Uterine smooth muscle cell (primary cell): ENCODE results near the gene ITGA5. TPM values are rescaled to one million over a fixed set of nuclear protein-coding genes. Genes with fewer than 3 reads are reported as not detected.

Experiments
- total RNA-seq: library from RNA; depleted of rRNA; stranded (reverse); fragments of >200 nt; gene quantifications from 2 replicates; pipeline ENCODE4 v1.2.3, GENCODE V29; 2014

The ITGA5 gene
- 433 and 458 TPM in 2 replicates for total RNA-seq

DNA sequence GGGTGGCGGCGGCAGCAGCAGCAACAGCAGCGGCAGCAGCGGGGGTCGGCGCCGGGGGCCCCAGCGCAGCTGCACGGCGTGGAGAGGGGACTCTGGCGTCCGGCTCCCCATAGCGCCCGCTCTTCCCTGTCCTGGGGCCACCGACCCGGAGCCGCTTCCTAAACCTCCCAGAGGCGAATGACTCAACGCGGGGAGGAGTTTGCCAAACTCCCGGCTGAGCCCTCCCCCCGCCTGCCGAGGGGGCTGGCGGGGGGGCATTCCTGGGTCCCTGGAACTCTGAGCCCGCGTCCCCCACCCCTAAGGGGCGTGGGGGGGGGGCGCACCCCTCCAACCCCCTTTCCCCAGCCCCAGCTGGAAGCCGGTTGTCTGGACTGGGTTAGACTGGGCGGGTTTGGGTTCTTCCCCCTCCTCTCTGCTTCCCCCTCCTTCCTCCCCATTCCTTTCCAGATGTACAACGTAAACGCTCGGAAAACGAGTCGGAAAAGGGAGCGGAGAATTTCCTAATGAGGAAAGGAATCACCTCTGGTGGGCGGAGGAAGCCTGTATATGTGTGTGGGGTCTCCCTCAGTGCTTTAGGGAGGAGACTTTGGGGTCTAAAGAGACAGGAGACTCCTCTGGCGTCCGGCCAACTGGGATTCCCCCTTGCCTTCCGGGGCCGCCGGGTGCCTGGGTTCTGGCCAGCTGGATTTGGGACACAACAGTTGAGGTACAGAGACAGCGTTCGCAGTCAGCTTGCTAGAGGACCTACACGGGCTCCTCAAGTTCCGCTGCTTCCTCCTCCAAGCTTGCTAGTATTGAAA lies at the start of gene ITGA5:
TSS of gene ITGA5 (minus strand) at position 179 of the 800 bp plus-strand sequence. CDS start at position 111, 68 bp downstream.

DNA sequence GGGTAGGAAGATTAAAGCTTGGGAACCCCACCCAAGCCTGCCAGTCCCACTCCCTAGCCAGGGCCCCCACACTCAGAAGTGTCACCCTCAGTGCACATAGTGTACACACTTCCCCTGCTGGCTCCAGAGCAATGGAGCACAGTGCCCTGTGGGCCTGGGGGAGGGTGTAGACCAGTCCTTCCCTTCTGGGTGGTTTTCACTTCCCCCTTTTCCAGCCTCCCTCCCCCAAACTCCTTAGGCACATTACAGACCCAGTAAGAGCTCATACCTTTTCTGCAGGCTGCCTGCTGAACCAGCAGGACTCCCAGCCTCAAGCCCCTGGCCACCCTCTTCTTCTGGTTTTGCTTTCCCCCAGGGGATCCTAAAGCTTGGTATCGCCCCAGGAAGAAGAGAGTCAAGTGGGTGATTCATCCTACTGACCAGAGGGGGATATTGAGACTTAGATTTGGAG lies 34.5 kb downstream of the ITGA5 start, which contains the start of gene ZNF385A:
TSS of gene ZNF385A (minus strand) at position 143 of the 451 bp plus-strand sequence. CDS start 219 bp downstream, outside the sequence.

DNA sequence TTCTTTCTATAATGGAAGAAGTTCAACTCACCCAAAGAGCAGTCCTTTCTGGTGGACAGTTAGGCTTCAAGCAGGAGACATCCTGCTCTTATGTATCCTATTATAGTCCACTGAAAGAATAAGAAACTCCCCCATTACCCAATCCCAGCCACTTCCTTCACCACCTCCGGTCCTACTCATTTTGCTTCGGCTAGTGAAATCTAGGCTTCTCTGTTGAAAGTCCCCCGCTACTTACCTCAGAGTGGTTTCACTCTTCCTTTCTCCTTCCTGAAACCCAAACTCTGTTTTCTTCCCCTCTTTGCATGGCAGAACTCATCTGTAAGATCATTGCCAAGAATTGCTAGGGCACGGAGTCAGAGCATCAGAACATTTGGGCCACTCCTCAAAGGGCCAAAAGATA lies 54.7 kb downstream of the ITGA5 start, which contains the start of gene GPR84:
TSS of gene GPR84 (minus strand) at position 74 of the 400 bp plus-strand sequence. CDS start 635 bp downstream, outside the sequence.

Other genes with a start within 250 kb of the ITGA5 start
- gene SMUG1, start 230.3 kb downstream of the ITGA5 start, total RNA-seq: 26.2 and 32.2 TPM in 2 replicates
- gene CBX5, start 139.1 kb downstream of the ITGA5 start, total RNA-seq: 32.5 and 51.1 TPM in 2 replicates
- 453 and 704 TPM in 2 replicates for gene HNRNPA1, start 138.5 kb downstream of the ITGA5 start, total RNA-seq
- not detected in 2 replicates for gene NFE2, start 118.3 kb downstream of the ITGA5 start, total RNA-seq
- gene COPZ1, start 94.1 kb downstream of the ITGA5 start, total RNA-seq: 145 and 180 TPM in 2 replicates
- gene GPR84, start 54.8 kb downstream of the ITGA5 start, total RNA-seq: not detected in 2 replicates
- 1.2 and 2.4 TPM in 2 replicates for gene ZNF385A, start 34.5 kb downstream of the ITGA5 start, total RNA-seq
- not detected in 2 replicates for gene GTSF1, start 54.3 kb upstream of the ITGA5 start, total RNA-seq
- under 0.01 and 0.22 TPM in 2 replicates for gene NCKAP1L, start 78.5 kb upstream of the ITGA5 start, total RNA-seq
- under 0.01 and 0.11 TPM in 2 replicates for gene PDE1B, start 130.3 kb upstream of the ITGA5 start, total RNA-seq
- gene PPP1R1A, start 169.4 kb upstream of the ITGA5 start, total RNA-seq: not detected in 2 replicates
- not detected in 2 replicates for gene LACRT, start 215.6 kb upstream of the ITGA5 start, total RNA-seq
- gene DCD, start 229.1 kb upstream of the ITGA5 start, total RNA-seq: not detected in 2 replicates